Nephron (organoid): ENCODE results near the gene ARMC9.

Experiments
- H3K27ac Mint-ChIP-seq, 3 experiments: 2 replicates each; pipeline ENCODE4 v1.8.0; 2020; ENCODE audit warnings: mixed read lengths in 3 of 3, mild to moderate bottlenecking in 2 of 3, moderate library complexity in 1 of 3
- H3K27me3 Mint-ChIP-seq: 2 replicates; pipeline ENCODE4 v1.8.0; 2021; ENCODE audit warnings: low read depth, mild to moderate bottlenecking, moderate library complexity, mixed read lengths
- H3K36me3 Mint-ChIP-seq: 2 replicates; pipeline ENCODE4 v1.8.0; 2020; ENCODE audit warnings: low read depth, mixed read lengths
- H3K4me1 Mint-ChIP-seq: 2 replicates; pipeline ENCODE4 v1.8.0; 2020; ENCODE audit warnings: mixed read lengths
- H3K4me3 Mint-ChIP-seq, 3 experiments: 2 replicates each; pipeline ENCODE4 v1.8.0; 2020; ENCODE audit warnings: mild to moderate bottlenecking in 3 of 3, mixed read lengths in 3 of 3, moderate library complexity in 2 of 3
- H3K9me3 Mint-ChIP-seq: 2 replicates; pipeline ENCODE4 v1.8.0; 2020; ENCODE audit warnings: mixed read lengths
- CTCF ChIP-seq, 3 experiments: fragments of 200-600 bp; sonication (generic); IDR thresholded peaks; one replicate each; pipeline ENCODE4 v1.5.0; 2021; ENCODE audit warnings: antibody characterized with exemption in 3 of 3; ENCODE audit not compliant: unreplicated experiment in 3 of 3

ARMC9 gene

GRCh38 chr2:231380307-231380706 lies 181.9 kb downstream of the ARMC9 start:
- peaks cover 8% of the 10 kb centered on the region for H3K36me3 Mint-ChIP-seq
- H3K27ac Mint-ChIP-seq: no peak overlapping the region
- peaks cover 12% of the 10 kb centered on the region for H3K9me3 Mint-ChIP-seq
- peaks cover 16% of the 10 kb centered on the region for H3K4me1 Mint-ChIP-seq
- H3K27me3 Mint-ChIP-seq: peaks cover 24% of the 10 kb centered on the region
- no peak overlapping the region for H3K4me3 Mint-ChIP-seq
- no peak for TF ChIP-seq CTCF (IDR thresholded peaks at IDR 0.05; ENCODE audit: unreplicated experiment in 3 of 3)

GRCh38 chr2:231380991-231381847 lies 182.8 kb downstream of the ARMC9 start:
- Mint-ChIP-seq H3K4me1 (peaks cover 7% of the 10 kb centered on the region), H3K36me3 (peaks cover 13% of the 10 kb centered on the region), H3K4me3 (no peak overlapping the region), H3K9me3 (peaks cover 18% of the 10 kb centered on the region), H3K27ac (no peak overlapping the region), H3K27me3 (peaks cover 20% of the 10 kb centered on the region)
- TF ChIP-seq CTCF (IDR thresholded peaks at IDR 0.05; ENCODE audit: unreplicated experiment in 3 of 3): no peak

- Mint-ChIP-seq H3K27ac (no peak overlapping the region), H3K36me3 (peaks cover 16% of the 10 kb centered on the region), H3K27me3 (peaks cover 11% of the 10 kb centered on the region), H3K4me1 (peaks cover under 1% of the 10 kb centered on the region), H3K4me3 (no peak overlapping the region), H3K9me3 (peaks cover 18% of the 10 kb centered on the region)
- no peak for TF ChIP-seq CTCF (IDR thresholded peaks at IDR 0.05; ENCODE audit: unreplicated experiment in 3 of 3)
Observed at GRCh38 chr2:231382116-231382515, 183.7 kb downstream of the ARMC9 start.

GRCh38 chr2:231383416-231384108 lies 185.1 kb downstream of the ARMC9 start:
- no peaks in the 10 kb centered on the region for H3K4me1 Mint-ChIP-seq

GRCh38 chr2:231384109-231384435 lies 185.6 kb downstream of the ARMC9 start:
- no peak overlapping the region for H3K27ac Mint-ChIP-seq
- H3K9me3 Mint-ChIP-seq: peaks cover 18% of the 10 kb centered on the region
- no peak for TF ChIP-seq CTCF (IDR thresholded peaks at IDR 0.05; ENCODE audit: unreplicated experiment in 3 of 3)
- H3K36me3 Mint-ChIP-seq: peaks cover 16% of the 10 kb centered on the region
- peaks cover 7% of the 10 kb centered on the region for H3K27me3 Mint-ChIP-seq
- H3K4me1 Mint-ChIP-seq: no peaks in the 10 kb centered on the region
- no peak overlapping the region for H3K4me3 Mint-ChIP-seq

More at GRCh38 chr2:231383416-231384108, 185.1 kb downstream of the ARMC9 start:
- no peak for TF ChIP-seq CTCF (IDR thresholded peaks at IDR 0.05; ENCODE audit: unreplicated experiment in 3 of 3)
- Mint-ChIP-seq H3K4me3 (no peak overlapping the region), H3K36me3 (peaks cover 16% of the 10 kb centered on the region), H3K27me3 (peaks cover 7% of the 10 kb centered on the region), H3K9me3 (peaks cover 18% of the 10 kb centered on the region), H3K27ac (no peak overlapping the region)
